Measurements from ENCODE around the gene AOPEP.

The AOPEP gene

DNA sequence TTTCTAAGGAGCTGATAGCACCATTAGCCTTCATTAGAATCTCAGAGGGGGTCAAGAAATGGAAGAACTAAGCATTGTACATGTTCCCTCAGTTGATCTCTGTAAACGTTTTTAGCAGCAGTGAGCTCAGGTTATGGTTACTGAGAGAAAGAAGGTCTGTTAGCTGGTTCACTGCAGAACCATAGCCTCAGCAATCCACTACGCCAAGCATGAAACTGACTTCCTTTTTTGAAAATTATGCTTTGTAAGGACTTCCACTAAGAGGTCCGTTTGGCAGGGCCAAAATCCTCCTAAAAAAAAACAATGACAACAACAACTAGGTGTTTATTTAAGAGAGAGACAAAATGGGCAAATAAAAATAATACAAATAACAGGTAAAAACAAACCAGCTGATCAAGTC is 273.3 kb downstream of the AOPEP start:
- no peak for TF ChIP-seq CTCF (IDR thresholded peaks at IDR 0.05; ENCODE audit: low read depth, low read length, missing control alignments)
- DNase-seq (ENCODE audit: extremely low read depth, low read depth) = no peak
- no peak overlapping the region for H3K4me3 ChIP-seq (replicated peaks; ENCODE audit: low read depth, low read length)

DNA sequence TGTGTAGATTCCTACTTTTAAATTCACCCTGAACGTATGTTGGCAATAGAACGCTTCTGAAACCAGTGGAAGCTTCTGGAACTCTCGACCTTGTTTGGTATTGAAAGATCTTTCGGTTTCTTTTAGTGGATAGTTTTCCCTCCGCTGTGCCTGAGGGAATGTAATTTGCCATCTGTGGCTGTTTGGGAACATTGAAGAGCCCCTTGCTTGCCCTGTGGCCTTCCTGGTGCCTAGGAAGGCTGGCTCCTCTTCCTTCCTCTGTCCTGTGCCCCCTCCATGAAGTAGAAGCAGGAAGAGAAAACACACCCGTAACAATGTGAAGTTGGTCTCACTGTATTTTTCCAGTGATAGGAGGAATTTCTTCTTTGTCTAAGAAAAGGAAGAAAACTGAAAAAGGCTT is 274.3 kb downstream of the AOPEP start:
- no peak for TF ChIP-seq CTCF (IDR thresholded peaks at IDR 0.05; ENCODE audit: low read depth, low read length, missing control alignments)
- H3K4me3 ChIP-seq (replicated peaks; ENCODE audit: low read depth, low read length) = no peak overlapping the region
- no peak for DNase-seq (ENCODE audit: extremely low read depth, low read depth)

- TF ChIP-seq CTCF (IDR thresholded peaks at IDR 0.05; ENCODE audit: low read depth, low read length, missing control alignments) = no peak
- no peak overlapping the region for H3K4me3 ChIP-seq (replicated peaks; ENCODE audit: low read depth, low read length)
- no peak for DNase-seq (ENCODE audit: extremely low read depth, low read depth)
Measured at GRCh38 chr9:95001720-95002119, 275.2 kb downstream of the AOPEP start.

DNA sequence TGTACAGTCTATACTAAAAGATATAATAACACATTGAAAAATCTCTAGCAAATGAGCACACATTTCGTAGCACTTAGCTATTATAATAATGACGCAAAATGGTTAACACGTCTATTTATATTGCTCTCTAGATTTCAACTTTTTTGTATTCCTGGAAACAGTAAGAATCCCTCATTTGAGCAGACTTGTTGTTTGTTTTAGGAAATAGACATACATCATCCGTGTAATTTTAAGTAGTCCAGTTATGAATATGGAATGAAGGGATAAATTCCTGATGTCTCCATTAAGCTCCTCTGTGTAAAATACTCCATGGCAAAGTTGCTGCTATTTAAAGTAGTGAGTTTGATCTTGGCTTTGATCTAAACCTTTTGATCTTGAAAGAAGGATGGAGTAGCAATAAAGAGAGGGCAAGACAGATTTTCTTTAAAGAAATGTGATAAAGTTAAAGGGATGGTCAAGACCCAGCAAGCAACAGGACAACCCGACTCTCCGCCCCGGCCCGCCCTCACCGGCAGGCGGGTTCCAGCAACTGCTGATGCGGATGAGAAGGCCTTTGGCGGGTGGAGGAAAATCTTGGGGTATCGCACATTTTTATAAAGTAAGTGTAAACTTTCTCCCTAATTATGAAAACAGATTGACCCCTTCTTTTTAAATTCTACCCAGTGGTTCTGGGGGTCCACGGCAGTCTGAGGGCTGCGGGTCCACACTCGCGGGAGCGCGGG is 277.4 kb downstream of the AOPEP start:
- DNase-seq (ENCODE audit: extremely low read depth, low read depth) = no peak
- no peak for TF ChIP-seq CTCF (IDR thresholded peaks at IDR 0.05; ENCODE audit: low read depth, low read length, missing control alignments)
- H3K4me3 ChIP-seq (replicated peaks; ENCODE audit: low read depth, low read length) = peak overlapping the region; percentile 73

GRCh38 chr9:95004411-95005277 is 278.1 kb downstream of the AOPEP start:
- peak overlapping the region; percentile 80 for H3K4me3 ChIP-seq (replicated peaks; ENCODE audit: low read depth, low read length)
- no peak for TF ChIP-seq CTCF (IDR thresholded peaks at IDR 0.05; ENCODE audit: low read depth, low read length, missing control alignments)
- no peak for DNase-seq (ENCODE audit: extremely low read depth, low read depth)

DNA sequence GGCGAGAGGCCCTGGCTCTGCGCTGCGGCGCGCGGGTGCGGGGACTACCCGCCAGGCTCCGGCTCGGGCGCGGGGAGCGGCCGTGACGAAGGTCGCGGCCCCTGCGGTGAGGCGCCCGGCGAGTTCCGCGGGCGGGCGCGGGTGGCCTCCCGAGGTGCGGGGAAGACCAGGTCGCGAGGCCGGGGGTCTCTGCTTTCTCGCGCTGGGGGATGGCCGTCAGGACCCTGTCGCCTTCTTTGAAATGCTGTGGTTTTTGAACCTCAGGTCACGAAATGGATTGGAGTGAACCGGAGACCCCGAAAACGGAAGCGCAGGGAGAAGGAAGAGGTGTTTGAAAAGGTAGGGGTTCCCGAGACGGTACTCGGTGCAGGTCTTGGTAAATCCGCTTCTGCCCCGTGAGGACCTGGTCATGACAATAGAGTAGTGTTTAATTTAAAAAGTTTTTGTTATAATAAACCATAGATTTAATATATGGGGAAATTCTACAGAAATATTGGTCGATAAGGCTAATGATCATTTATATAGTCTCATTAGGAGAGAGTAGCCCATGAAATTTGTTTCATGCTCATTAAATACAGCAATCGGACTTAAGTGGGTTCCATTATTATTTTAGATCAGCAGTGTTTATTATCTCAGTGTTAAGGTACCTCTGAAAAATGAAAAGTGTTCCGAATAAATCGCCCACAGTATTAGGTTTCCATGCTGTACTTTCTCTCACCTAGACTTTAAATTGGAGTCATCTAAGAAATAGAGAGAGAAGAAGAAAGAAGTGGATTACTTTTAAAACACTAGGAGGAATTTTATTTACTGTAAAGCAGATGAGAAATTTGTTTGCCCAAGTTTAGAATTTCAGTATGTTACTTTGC is 279.0 kb downstream of the AOPEP start:
- H3K4me3 ChIP-seq (replicated peaks; ENCODE audit: low read depth, low read length) = peak overlapping the region; percentile 80
- DNase-seq (ENCODE audit: extremely low read depth, low read depth) = no peak
- no peak for TF ChIP-seq CTCF (IDR thresholded peaks at IDR 0.05; ENCODE audit: low read depth, low read length, missing control alignments)

Measured in HFF-Myc (cell line).